GM18505 (cell line): ENCODE data around the gene SBSN.

Source experiments
- ATAC-seq: cut with Tn5 transposase; IDR thresholded peaks from one replicate; pipeline ENCODE4 v1.9.1; 2021; ENCODE audit not compliant: unreplicated experiment
- POLR2A ChIP-seq: IDR thresholded peaks from 4 replicates; pipeline ENCODE4 v1.6.1; 2011; ENCODE audit warnings: borderline replicate concordance; ENCODE audit not compliant: insufficient read depth, insufficient read length; ENCODE audit errors: extremely low read depth

SBSN gene

DNA sequence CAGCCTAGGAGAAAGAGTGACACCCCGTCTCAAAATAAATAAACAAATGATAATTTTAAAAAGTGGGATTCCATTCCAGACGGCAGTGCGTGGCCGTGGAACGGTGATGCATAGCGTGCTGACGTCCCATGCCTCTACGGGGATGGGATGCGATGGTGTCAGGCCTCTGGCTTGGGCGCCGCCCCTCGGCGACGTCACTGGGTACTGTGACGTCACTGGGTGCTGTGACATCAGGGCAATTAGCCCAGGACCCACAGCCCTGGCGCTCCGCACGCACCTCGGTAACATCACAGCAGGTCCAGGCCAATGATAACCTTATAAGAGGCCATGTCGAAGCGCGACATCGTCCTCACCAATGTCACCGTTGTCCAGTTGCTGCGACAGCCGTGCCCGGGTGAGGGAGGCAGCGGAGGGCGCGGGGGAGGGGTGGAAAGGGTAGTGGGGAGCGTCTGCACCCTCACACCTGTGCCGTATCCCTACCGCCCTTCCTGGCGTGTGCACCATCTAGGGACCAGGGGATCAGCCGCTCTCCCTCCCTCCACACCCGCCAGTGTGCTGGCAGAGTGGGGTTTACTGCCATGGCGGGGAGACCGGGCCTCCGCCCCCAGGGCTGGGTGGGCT, 5.2 kb upstream of the SBSN start, which contains the start of gene GAPDHS:
GAPDHS (plus strand) TSS at position 256 of the 621 bp plus-strand sequence; CDS start at position 328, 72 bp downstream.
- ATAC-seq: no peak
- TF ChIP-seq POLR2A: no peak

- no peak for ATAC-seq
- no peak for TF ChIP-seq POLR2A
Observed at GRCh38 chr19:35531291-35531690, 3.2 kb upstream of the SBSN start.

GRCh38 chr19:35529241-35530218, 1.4 kb upstream of the SBSN start:
- no peak for TF ChIP-seq POLR2A
- no peak for ATAC-seq

DNA sequence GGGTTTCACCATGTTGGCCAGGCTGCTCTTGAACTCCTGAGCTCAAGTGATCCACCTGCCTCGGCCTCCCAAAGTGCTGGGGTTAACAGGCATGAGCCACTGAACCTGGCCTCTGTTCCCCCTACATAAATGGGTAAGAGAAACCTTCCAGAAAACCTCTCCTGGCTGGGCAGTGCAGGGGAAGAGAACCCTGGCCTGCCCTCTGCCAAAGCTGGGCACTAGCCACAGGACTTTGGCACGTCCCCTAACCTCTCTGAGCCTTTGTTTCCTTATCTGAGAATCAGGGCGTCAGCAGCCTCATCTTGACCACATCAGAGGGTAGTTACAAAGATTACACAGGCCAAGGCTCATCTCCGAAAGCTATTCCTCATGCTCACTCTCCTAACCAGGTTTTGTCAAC, 2.2 kb downstream of the SBSN start:
- ATAC-seq: no peak
- TF ChIP-seq POLR2A: no peak

- ATAC-seq: no peak
- no peak for TF ChIP-seq POLR2A
Observed at GRCh38 chr19:35524181-35524837, 3.8 kb downstream of the SBSN start.

- no peak for TF ChIP-seq POLR2A
- no peak for ATAC-seq
Observed at GRCh38 chr19:35522745-35523327, 5.3 kb downstream of the SBSN start.

- no peak for ATAC-seq
- TF ChIP-seq POLR2A: no peak
Observed at GRCh38 chr19:35521124-35521743, 6.9 kb downstream of the SBSN start.

DNA sequence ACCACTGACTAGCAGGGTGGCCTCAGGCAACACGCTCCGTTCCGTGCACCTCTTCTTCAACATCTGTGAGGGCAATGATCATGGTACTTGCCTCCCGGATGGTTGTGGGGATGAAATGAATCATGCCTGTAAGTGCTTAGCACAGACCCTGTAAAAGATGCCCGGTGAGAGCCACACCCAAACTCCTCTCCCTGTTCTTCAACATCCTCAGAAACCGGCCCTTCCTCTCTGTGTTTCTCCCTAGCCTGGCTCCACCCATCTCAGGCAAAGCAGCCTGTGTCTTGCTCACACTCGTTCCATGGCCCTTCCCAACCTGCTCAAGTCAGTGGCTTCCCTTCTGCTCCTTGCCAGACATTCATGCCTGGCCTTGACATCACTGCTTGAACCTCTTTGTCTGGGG, 8.8 kb downstream of the SBSN start:
- no peak for ATAC-seq
- no peak for TF ChIP-seq POLR2A

DNA sequence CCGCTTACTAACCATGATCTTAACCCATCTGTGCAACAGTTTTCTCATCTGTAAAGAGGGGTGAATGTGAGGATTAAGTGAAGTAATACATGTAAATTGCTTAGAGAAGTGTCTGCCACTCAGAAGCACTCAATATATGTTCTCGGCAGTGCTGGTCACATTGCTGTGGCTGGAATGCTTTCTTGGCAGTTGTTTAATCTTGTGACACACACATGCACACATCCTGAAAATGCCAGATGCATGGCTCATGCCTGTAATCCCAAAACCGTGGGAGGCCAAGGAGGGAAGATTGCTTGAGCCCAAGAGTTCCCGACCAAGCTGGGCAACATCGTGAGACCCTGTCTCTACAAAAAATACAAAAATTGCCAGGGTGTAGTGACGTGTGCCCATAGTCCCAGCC, 9.8 kb downstream of the SBSN start:
- no peak for TF ChIP-seq POLR2A

DNA sequence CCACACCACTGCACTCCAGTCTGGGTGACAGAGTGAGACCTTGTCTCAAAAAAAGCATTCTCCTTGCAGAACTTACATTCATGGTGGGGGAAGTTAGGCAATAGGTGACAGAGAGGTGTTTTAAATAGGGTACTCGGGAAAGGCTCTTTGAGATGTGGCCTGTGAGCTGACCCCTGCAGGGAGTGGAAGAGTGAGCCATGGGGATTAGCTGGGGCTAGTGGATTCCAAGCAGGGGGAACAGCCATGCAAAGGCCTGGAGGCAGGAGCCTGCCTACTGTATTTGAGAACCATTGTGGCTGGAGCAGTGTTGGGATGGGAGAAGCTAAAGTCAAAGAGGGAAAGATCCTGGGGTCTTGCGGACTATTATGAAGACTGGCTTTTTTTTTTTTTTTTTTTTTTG, 10.8 kb downstream of the SBSN start:
- no peak for TF ChIP-seq POLR2A

More for the DNA sequence above, 9.8 kb downstream of the SBSN start:
- no peak for ATAC-seq

GRCh38 chr19:35516310-35516709, 11.8 kb downstream of the SBSN start:
- ATAC-seq: no peak

More for the DNA sequence above, 10.8 kb downstream of the SBSN start:
- no peak for ATAC-seq

DNA sequence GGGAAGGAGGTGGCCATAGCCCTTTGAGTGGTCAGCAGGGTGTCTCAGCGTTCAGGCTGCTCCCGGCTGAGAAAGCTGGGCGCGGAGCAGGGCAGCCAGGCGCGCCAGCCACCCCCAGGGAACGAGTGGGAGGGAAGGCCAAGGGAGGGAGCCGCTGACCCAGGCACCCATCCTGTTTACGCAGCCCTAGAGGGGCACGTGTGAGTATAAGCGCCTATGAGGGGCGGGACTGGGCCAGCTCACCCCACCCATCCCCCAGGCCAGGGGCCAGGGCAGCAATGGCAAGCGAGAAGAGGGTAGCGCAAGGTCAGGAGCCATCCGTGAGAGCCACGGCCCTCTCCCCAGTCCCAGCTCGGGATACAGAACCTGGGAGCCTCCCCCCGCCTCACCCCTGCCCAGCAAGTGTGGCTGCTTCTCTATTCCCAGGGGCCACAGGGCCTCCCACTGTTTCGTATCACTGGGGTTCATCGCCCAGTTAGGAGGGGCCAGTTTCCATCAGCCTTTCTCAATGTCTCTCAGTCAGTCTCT, 13.8 kb downstream of the SBSN start:
- no peak for TF ChIP-seq POLR2A
- ATAC-seq: no peak

More at GRCh38 chr19:35516310-35516709, 11.8 kb downstream of the SBSN start:
- TF ChIP-seq POLR2A: no peak
